PC-9 (cell line): ENCODE results near the gene MLXIPL. TPM values are rescaled to one million over a fixed set of nuclear protein-coding genes. Genes with fewer than 3 reads are reported as not detected.

Experiments
- BruUV-seq: library from RNA; stranded (reverse); fragments of 400-500 nt; replicated peaks from 2 replicates; lab custom pipeline; 2021; lab: Mats Ljungman, UMichigan
- CTCF ChIA-PET: fragments of 300-600 bp; sonication (Branson Sonifier 250); formaldehyde crosslinking; loops from one replicate; lab custom pipeline; 2022; ENCODE audit warnings: antibody characterized with exemption; lab: Charles Lee
- POLR2A ChIA-PET: fragments of 300-600 bp; sonication (Branson Sonifier 250); formaldehyde crosslinking; loops from one replicate; lab custom pipeline; 2022; ENCODE audit warnings: antibody characterized with exemption; ENCODE audit not compliant: unreplicated experiment; lab: Charles Lee
- DNase-seq, 2 experiments: peaks; one replicate each; pipeline versions ENCODE4 v3.0.0 to v3.0.0-alpha.2; 2015 to 2022; ENCODE audit warnings: mixed read lengths in 1 of 2
- H2AFZ ChIP-seq: fragments of 200-600 bp; sonication (generic); 2 replicates; pipeline ENCODE4 v1.8.1; 2017; ENCODE audit warnings: antibody characterized with exemption
- H3F3A ChIP-seq: fragments of 200-600 bp; sonication (generic); 2 replicates; pipeline ENCODE4 v1.8.1; 2017; ENCODE audit warnings: antibody characterized with exemption, mild to moderate bottlenecking, low read depth; ENCODE audit not compliant: insufficient read depth
- H3K27ac ChIP-seq: fragments of 200-600 bp; sonication (generic); 2 replicates; pipeline ENCODE4 v1.6.1; 2016; ENCODE audit warnings: mixed run types
- H3K27me3 ChIP-seq: fragments of 200-600 bp; sonication (generic); 2 replicates; pipeline ENCODE4 v1.6.1; 2016; ENCODE audit warnings: low read depth, mixed run types; ENCODE audit not compliant: insufficient read depth
- H3K36me3 ChIP-seq: fragments of 200-600 bp; sonication (generic); 2 replicates; pipeline ENCODE4 v1.6.1; 2016; ENCODE audit warnings: low read depth, mixed run types
- H3K4me1 ChIP-seq: fragments of 200-600 bp; sonication (generic); replicated peaks from 2 replicates; pipeline ENCODE4 v1.6.1; 2016; ENCODE audit warnings: mixed run types; ENCODE audit not compliant: insufficient read depth
- H3K4me2 ChIP-seq: fragments of 200-600 bp; sonication (generic); 2 replicates; pipeline ENCODE4 v1.6.1; 2017; ENCODE audit warnings: mixed run types
- H3K4me3 ChIP-seq: fragments of 200-600 bp; sonication (generic); 2 replicates; pipeline ENCODE4 v1.6.1; 2016; ENCODE audit warnings: mixed run types
- H3K79me2 ChIP-seq: fragments of 200-600 bp; sonication (generic); 2 replicates; pipeline ENCODE4 v1.6.1; 2017; ENCODE audit warnings: low read depth, mixed run types
- H3K9me2 ChIP-seq: fragments of 200-600 bp; sonication (generic); 2 replicates; pipeline ENCODE4 v1.8.1; 2017; ENCODE audit warnings: mild to moderate bottlenecking; ENCODE audit not compliant: insufficient read depth
- H3K9me3 ChIP-seq: fragments of 200-600 bp; sonication (generic); 2 replicates; pipeline ENCODE4 v1.8.1; 2016; ENCODE audit warnings: low read depth; ENCODE audit not compliant: insufficient read depth
- H4K20me1 ChIP-seq: fragments of 200-600 bp; sonication (generic); 2 replicates; pipeline ENCODE4 v1.8.1; 2017; ENCODE audit not compliant: insufficient read depth
- EZH2 ChIP-seq: fragments of 200-600 bp; sonication (generic); IDR thresholded peaks from 2 replicates; pipeline ENCODE4 v1.8.0; 2017; ENCODE audit warnings: antibody characterized with exemption, low read depth
- intact Hi-C: fragments of 100-400 bp; cut with micrococcal nuclease; formaldehyde crosslinking; loops from one replicate; pipeline ENCODE4 v1.10.0; 2022; ENCODE audit not compliant: unreplicated experiment
- total RNA-seq: library from RNA; stranded (reverse); gene quantifications from 2 replicates; pipeline ENCODE4 v1.2.3, GENCODE V29; 2021
- TF ChIP-seq, protein P1 (sequence below): fragments of 200-600 bp; sonication (generic); conservative IDR thresholded peaks from 2 replicates; pipeline ENCODE4 v1.6.1; 2017; ENCODE audit warnings: mixed run types, antibody characterized with exemption, mild to moderate bottlenecking, moderate library complexity

MLXIPL gene
- total RNA-seq, 1 experiment from 2014 or later, result 24.9 TPM

DNA sequence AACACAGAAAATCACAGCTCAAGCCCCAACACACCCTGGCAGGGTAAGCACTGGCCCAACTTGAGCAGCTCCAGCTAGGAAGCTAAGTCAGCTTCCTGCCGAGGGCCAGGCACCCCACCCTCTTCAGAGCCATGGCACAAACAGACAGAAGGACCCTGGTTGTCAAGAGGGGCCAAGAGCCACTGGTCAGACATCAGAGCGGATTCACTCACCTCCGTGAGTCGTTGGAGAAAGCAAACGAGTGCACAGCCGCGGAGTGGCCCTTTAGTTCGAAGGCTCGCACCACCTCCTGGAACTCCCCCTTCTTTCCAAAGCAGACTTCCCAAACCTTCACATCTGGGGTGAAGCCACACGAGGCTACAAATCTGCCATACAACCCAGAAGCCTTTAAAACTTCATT lies 53.3 kb downstream of the MLXIPL start:
- no peak overlapping the region for H2AFZ ChIP-seq
- peaks cover 11% of the 10 kb centered on the region for H4K20me1 ChIP-seq
- no peak overlapping the region for H3K4me2 ChIP-seq
- no peak overlapping the region for H3K4me3 ChIP-seq
- no TSS peak for BruUV-seq
- no peak for DNase-seq
- H3K27me3 ChIP-seq, result no peaks in the 10 kb centered on the region
- TF ChIP-seq EZH2, result no peak
- TF ChIP-seq, protein P1, sequence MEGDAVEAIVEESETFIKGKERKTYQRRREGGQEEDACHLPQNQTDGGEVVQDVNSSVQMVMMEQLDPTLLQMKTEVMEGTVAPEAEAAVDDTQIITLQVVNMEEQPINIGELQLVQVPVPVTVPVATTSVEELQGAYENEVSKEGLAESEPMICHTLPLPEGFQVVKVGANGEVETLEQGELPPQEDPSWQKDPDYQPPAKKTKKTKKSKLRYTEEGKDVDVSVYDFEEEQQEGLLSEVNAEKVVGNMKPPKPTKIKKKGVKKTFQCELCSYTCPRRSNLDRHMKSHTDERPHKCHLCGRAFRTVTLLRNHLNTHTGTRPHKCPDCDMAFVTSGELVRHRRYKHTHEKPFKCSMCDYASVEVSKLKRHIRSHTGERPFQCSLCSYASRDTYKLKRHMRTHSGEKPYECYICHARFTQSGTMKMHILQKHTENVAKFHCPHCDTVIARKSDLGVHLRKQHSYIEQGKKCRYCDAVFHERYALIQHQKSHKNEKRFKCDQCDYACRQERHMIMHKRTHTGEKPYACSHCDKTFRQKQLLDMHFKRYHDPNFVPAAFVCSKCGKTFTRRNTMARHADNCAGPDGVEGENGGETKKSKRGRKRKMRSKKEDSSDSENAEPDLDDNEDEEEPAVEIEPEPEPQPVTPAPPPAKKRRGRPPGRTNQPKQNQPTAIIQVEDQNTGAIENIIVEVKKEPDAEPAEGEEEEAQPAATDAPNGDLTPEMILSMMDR, result no peak
- no peak overlapping the region for H3K27ac ChIP-seq
- H3K36me3 ChIP-seq, result peaks cover 29% of the 10 kb centered on the region
- peaks cover 28% of the 10 kb centered on the region; the same call in 1 of the 2 replicates for H3F3A ChIP-seq
- ChIA-PET POLR2A (interaction anchor here (0.6 kb wide), 1 partner anchor 10 kb away, joined by 5 read pairs; no protein-coding TSS in a partner anchor), CTCF (interaction anchor here (0.6 kb wide), 1 partner anchor 694 kb away, joined by 5 read pairs; no protein-coding TSS in a partner anchor)
- intact Hi-C loops, result no loop called here
- no peaks in the 10 kb centered on the region for H3K4me1 ChIP-seq
- no peaks in the 10 kb centered on the region for H3K9me2 ChIP-seq
- no peaks in the 10 kb centered on the region for H3K9me3 ChIP-seq
- H3K79me2 ChIP-seq, result peaks cover 14% of the 10 kb centered on the region

DNA sequence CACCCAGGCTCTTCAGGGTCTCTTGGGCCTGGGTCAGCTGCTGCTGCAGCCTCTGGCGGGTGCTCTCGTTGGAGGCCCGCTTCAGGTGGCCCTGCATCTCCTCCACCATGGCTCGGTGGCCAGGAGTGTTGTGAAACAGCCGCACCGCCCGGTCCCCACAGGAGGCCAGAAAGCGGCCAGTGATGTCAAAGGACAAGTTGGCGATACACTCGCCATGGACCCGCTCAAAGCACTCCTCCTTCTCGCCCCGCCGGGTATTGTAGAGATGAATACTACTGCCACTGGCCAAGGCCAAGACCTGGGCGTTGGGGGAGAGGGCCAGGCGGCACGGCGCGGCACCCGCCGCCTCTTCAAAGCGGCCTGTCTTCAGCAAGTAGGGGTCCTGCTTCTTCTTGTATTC lies 53.8 kb downstream of the MLXIPL start:
- peaks cover 11% of the 10 kb centered on the region for H3K79me2 ChIP-seq
- H3K27me3 ChIP-seq, result no peaks in the 10 kb centered on the region
- H3K9me2 ChIP-seq, result no peaks in the 10 kb centered on the region
- ChIA-PET CTCF (no interaction called here), POLR2A (no interaction called here)
- H3F3A ChIP-seq, result peaks cover 28% of the 10 kb centered on the region; the same call in 1 of the 2 replicates
- no peak overlapping the region for H2AFZ ChIP-seq
- no peaks in the 10 kb centered on the region for H3K4me1 ChIP-seq
- H4K20me1 ChIP-seq, result peaks cover 11% of the 10 kb centered on the region
- intact Hi-C loops, result no loop called here
- DNase-seq, result no peak
- H3K4me3 ChIP-seq, result no peak overlapping the region
- H3K27ac ChIP-seq, result no peak overlapping the region
- no peak for TF ChIP-seq EZH2
- TF ChIP-seq, protein P1, result no peak
- H3K9me3 ChIP-seq, result no peaks in the 10 kb centered on the region
- no TSS peak for BruUV-seq
- H3K36me3 ChIP-seq, result peaks cover 29% of the 10 kb centered on the region
- no peak overlapping the region for H3K4me2 ChIP-seq

DNA sequence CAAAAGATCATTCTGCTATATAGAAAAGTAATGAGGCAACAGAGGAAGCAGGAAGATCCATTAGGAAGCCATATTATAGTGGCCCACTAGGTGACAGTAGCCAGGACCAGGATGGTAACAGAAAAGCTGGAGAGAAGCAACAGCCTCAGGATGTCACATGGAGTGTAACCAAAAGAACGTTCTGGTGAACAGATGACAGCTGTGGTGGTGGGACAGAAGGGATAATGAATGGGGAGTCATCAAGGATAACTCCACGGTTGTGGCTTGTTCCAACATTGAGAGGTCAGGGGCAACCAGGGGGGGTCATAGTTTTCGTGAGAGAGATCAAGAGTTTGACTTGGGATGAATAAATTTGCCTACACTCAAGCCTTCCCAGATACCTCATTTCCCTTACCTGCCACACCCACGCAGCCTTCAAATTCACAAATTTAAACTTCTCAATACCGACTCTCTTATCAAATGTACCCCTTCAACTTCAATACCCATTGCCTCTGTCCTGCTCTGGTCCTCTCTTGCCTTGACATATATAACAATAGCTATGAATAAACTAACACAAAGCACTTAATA lies 55.2 kb downstream of the MLXIPL start:
- intact Hi-C loops, result no loop called here
- H3K9me2 ChIP-seq, result no peaks in the 10 kb centered on the region
- ChIA-PET POLR2A (interaction anchor here (0.7 kb wide), 1 partner anchor 103 kb away, joined by 4 read pairs; no protein-coding TSS in a partner anchor), CTCF (interaction anchor here (0.5 to 0.6 kb wide), 2 partner anchors 164 to 1039 kb away, joined by 4 to 7 read pairs; no protein-coding TSS in a partner anchor)
- no peaks in the 10 kb centered on the region for H3K27me3 ChIP-seq
- no peaks in the 10 kb centered on the region for H3K79me2 ChIP-seq
- H3K4me3 ChIP-seq, result no peak overlapping the region
- peaks cover 35% of the 10 kb centered on the region; the same call in 1 of the 2 replicates for H3F3A ChIP-seq
- BruUV-seq, result no TSS peak
- no peaks in the 10 kb centered on the region for H3K9me3 ChIP-seq
- no peak for DNase-seq
- no peak for TF ChIP-seq EZH2
- TF ChIP-seq, protein P1, result no peak
- no peak overlapping the region for H3K27ac ChIP-seq
- H4K20me1 ChIP-seq, result peaks cover 3% of the 10 kb centered on the region
- no peak overlapping the region for H3K4me2 ChIP-seq
- no peaks in the 10 kb centered on the region for H3K4me1 ChIP-seq
- H3K36me3 ChIP-seq, result peaks cover 21% of the 10 kb centered on the region
- no peak overlapping the region for H2AFZ ChIP-seq
